SU-DHL-6 (cell line): Measurements from ENCODE around the gene KLK2.

Experiments used
- H2AFZ ChIP-seq: fragments of 200-600 bp; sonication (generic); 2 replicates; pipeline ENCODE4 v1.6.1; 2014; ENCODE audit warnings: low read depth, mild to moderate bottlenecking, moderate library complexity, mixed read lengths, antibody characterized with exemption, low read length; ENCODE audit not compliant: severe bottlenecking
- H3F3A ChIP-seq: fragments of 200-600 bp; shearing (Covaris generic); 2 replicates; pipeline ENCODE4 v1.6.0; 2016; ENCODE audit warnings: antibody characterized with exemption, mild to moderate bottlenecking; ENCODE audit not compliant: insufficient read depth
- H3K27ac ChIP-seq: fragments of 200-600 bp; sonication (generic); 2 replicates; pipeline ENCODE4 v1.5.1; 2016; ENCODE audit warnings: low read depth, mild to moderate bottlenecking, low read length, moderate library complexity, mixed read lengths
- H3K27me3 ChIP-seq: fragments of 200-600 bp; sonication (generic), shearing (Covaris generic); 2 replicates; pipeline ENCODE4 v1.6.0; 2014; ENCODE audit warnings: mild to moderate bottlenecking, low read length
- H3K36me3 ChIP-seq: fragments of 200-600 bp; sonication (generic); 2 replicates; pipeline ENCODE4 v1.6.1; 2014; ENCODE audit warnings: mild to moderate bottlenecking, low read length, mixed read lengths
- H3K4me2 ChIP-seq: fragments of 300-600, 200-600 bp; shearing (Covaris generic), sonication (generic); 2 replicates; pipeline ENCODE4 v1.6.0; 2014; ENCODE audit warnings: low read length, low read depth, mild to moderate bottlenecking; ENCODE audit not compliant: poor library complexity, severe bottlenecking
- H3K4me3 ChIP-seq: fragments of 200-600 bp; sonication (generic); 2 replicates; pipeline ENCODE4 v1.5.1; 2014; ENCODE audit warnings: antibody characterized with exemption, low read length, mild to moderate bottlenecking, mixed read lengths; ENCODE audit not compliant: insufficient read depth, poor library complexity, severe bottlenecking
- H3K79me2 ChIP-seq: fragments of 200-600 bp; sonication (generic); 2 replicates; pipeline ENCODE4 v1.6.1; 2014; ENCODE audit warnings: mild to moderate bottlenecking, low read length, moderate library complexity; ENCODE audit not compliant: insufficient read depth
- H3K9ac ChIP-seq: fragments of 200-600 bp; sonication (generic); 2 replicates; pipeline ENCODE4 v1.7.0; 2014; ENCODE audit warnings: mild to moderate bottlenecking, low read length
- H3K9me2 ChIP-seq: fragments of 200-600 bp; sonication (generic); replicated peaks from 2 replicates; pipeline ENCODE4 v1.6.1; 2014; ENCODE audit warnings: low read length; ENCODE audit not compliant: insufficient read depth
- H3K9me3 ChIP-seq: fragments of 200-600 bp; sonication (generic); 2 replicates; pipeline ENCODE4 v1.6.1; 2014; ENCODE audit warnings: low read length, mixed read lengths; ENCODE audit not compliant: insufficient read depth
- H4K20me1 ChIP-seq: fragments of 200-600 bp; sonication (generic); 2 replicates; pipeline ENCODE4 v1.6.1; 2014; ENCODE audit warnings: low read depth, mild to moderate bottlenecking, antibody characterized with exemption, low read length, moderate library complexity, mixed read lengths
- CTCF ChIP-seq: fragments of 200-600 bp; sonication (generic); IDR thresholded peaks from one replicate; pipeline ENCODE4 v1.5.1; 2017; ENCODE audit warnings: antibody characterized with exemption, mild to moderate bottlenecking, low read length, moderate library complexity; ENCODE audit not compliant: insufficient read depth, poor library complexity, severe bottlenecking
- EZH2phosphoT487 ChIP-seq: fragments of 200-600 bp; sonication (generic), shearing (Covaris generic); conservative IDR thresholded peaks from 2 replicates; pipeline ENCODE4 v1.6.1; 2018; ENCODE audit warnings: mild to moderate bottlenecking, antibody characterized with exemption, low read length, moderate library complexity, mixed read lengths

Gene KLK2

GRCh38 chr19:50835785-50836542 lies 37.3 kb upstream of the KLK2 start:
- no peak overlapping the region for H3K27ac ChIP-seq
- H3K79me2 ChIP-seq: no peaks in the 10 kb centered on the region
- no peaks in the 10 kb centered on the region for H3K36me3 ChIP-seq
- peak overlapping the region; percentile 44 for H3K9ac ChIP-seq
- TF ChIP-seq CTCF (no peak), EZH2phosphoT487 (no peak)
- H3K27me3 ChIP-seq: no peaks in the 10 kb centered on the region
- no peaks in the 10 kb centered on the region for H3K9me3 ChIP-seq
- no peaks in the 10 kb centered on the region for H4K20me1 ChIP-seq
- H3K4me2 ChIP-seq: peak overlapping the region; percentile 59
- H3K9me2 ChIP-seq: no peaks in the 10 kb centered on the region
- no peaks in the 10 kb centered on the region for H3F3A ChIP-seq
- H3K4me3 ChIP-seq: peak overlapping the region; percentile 39
- peak overlapping the region; percentile 40 for H2AFZ ChIP-seq

DNA sequence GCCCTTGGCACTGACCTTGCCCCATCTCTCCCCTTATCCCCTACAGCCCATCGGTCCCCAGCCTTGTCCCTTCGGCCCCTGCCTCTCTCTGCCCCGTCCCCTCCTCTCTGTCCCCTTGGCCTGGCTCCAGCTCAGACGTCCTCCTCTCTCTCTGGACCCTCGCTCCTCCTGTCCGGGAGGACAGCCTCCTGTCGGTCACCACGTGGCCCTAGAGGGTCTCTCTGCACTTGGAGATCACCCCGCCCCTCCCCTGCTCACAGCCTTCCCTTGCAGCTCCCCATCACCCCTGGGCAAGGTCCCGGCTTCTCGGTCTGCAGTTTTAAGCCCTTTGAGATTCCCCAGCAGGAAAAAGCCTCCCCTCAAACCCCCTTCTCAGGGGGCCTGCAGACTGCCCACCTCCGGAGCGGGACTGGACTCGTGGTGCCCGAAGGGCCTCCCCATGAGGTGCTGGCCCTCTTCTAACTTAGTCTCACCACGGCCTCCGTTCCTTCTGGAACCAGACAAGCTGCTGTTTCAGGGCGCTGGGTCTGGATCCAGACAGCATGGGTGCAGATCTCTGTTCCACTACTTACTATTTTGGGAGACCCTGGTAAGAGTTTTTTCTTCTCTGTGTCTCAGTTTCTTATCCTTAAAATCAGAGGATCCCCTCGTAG lies 36.6 kb upstream of the KLK2 start:
- no peak overlapping the region for H3K4me3 ChIP-seq
- no peaks in the 10 kb centered on the region for H3K9me2 ChIP-seq
- TF ChIP-seq CTCF (no peak), EZH2phosphoT487 (no peak)
- no peaks in the 10 kb centered on the region for H3K27me3 ChIP-seq
- no peaks in the 10 kb centered on the region for H3F3A ChIP-seq
- H3K27ac ChIP-seq: no peak overlapping the region
- no peak overlapping the region for H3K4me2 ChIP-seq
- H3K36me3 ChIP-seq: no peaks in the 10 kb centered on the region
- H2AFZ ChIP-seq: no peak overlapping the region
- H3K9ac ChIP-seq: no peak overlapping the region
- H3K9me3 ChIP-seq: no peaks in the 10 kb centered on the region
- no peaks in the 10 kb centered on the region for H3K79me2 ChIP-seq
- H4K20me1 ChIP-seq: no peaks in the 10 kb centered on the region

GRCh38 chr19:50837300-50837699 lies 35.9 kb upstream of the KLK2 start:
- TF ChIP-seq CTCF: no peak
- no peak for TF ChIP-seq EZH2phosphoT487
- H3F3A ChIP-seq: no peaks in the 10 kb centered on the region
- H2AFZ ChIP-seq: no peak overlapping the region
- H3K79me2 ChIP-seq: no peaks in the 10 kb centered on the region
- H4K20me1 ChIP-seq: no peaks in the 10 kb centered on the region
- H3K9ac ChIP-seq: no peak overlapping the region
- no peaks in the 10 kb centered on the region for H3K9me3 ChIP-seq
- no peak overlapping the region for H3K27ac ChIP-seq
- H3K9me2 ChIP-seq: no peaks in the 10 kb centered on the region
- no peak overlapping the region for H3K4me2 ChIP-seq
- H3K27me3 ChIP-seq: no peaks in the 10 kb centered on the region
- no peaks in the 10 kb centered on the region for H3K36me3 ChIP-seq
- no peak overlapping the region for H3K4me3 ChIP-seq
